Stimulated activated CD4-positive, alpha-beta T cell treated with anti-CD3 and anti-CD28 coated beads, Interleukin-1b, Interleukin-23, amount 100 ng/mL, for 48 hours (primary cell): ENCODE data around the gene PSG1.
"Not testable (repeated sequence)": the region's sequence is repeated elsewhere in the genome, so short reads cannot be mapped to it uniquely, and the experiment has no call there.

Source experiments
- DNase-seq: peaks from one replicate; pipeline ENCODE4 v3.0.0-alpha.2; 2020

PSG1 gene

GRCh38 chr19:42879613-42880012 lies at the start of gene PSG1:
Gene PSG1, minus strand, starts transcription at chr19:42879713. Its CDS starts 132 bp downstream, at chr19:42879581.
- DNase-seq: no peak

DNA sequence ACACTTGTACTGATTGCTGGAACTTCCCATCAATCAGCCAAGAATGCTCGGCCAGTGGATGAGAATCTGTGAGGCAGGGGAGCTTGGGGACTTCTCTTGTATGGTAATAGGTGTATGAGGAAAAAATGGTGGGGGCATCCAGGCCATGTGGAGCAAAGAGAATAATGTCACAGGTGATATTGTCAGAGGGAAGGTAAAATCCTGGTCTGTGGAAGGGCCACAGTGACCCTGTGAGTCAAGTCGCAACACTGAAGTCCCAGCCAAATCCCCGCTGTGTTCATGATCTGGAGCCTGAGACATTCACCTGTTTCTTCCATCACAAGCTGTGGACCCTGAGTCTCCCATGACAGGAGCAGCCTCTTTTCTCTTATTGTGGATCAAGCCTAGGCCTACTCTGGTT lies 49.4 kb upstream of the PSG1 start:
- no peak for DNase-seq

GRCh38 chr19:42926781-42927180 lies 47.3 kb upstream of the PSG1 start:
- no peak for DNase-seq

DNA sequence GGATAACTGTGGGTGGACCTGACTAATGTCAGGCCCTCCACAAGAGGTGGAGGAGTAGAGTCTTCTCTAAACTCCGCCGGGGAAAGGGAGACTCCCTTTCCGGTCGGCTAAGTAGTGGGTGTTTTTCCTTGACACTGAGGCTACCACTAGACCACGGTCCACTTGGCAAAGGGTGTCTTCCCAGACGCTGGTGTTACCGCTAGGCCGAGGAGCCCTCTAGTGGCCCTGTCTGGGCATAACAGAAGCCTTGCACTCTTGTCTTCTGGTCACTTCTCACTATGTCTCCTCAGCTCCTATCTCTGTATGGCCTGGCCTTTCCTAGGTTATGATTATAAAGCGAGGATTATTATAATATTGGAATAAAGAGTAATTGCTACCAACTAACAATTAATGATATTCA lies 43.6 kb upstream of the PSG1 start:
- DNase-seq: peak; percentile 19

DNA sequence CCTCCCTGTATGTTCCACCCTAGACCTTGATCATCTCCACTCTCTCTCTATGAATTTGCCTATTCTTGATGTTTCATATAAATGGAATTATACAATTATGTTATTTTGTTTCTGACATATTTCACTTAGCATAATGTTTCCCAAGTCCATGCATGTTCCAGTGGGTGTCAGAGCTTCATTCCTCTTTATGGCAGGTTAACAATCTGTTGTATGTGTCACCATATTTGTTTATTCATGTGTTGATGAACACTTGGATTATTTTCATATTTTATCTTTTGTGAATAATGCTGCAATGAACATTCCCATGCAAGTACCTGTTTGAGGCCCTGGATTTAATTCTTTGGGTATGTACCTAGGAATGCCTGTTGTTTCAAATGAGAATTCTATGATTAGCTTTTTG lies 41.5 kb upstream of the PSG1 start:
- DNase-seq: not testable (repeated sequence)

DNA sequence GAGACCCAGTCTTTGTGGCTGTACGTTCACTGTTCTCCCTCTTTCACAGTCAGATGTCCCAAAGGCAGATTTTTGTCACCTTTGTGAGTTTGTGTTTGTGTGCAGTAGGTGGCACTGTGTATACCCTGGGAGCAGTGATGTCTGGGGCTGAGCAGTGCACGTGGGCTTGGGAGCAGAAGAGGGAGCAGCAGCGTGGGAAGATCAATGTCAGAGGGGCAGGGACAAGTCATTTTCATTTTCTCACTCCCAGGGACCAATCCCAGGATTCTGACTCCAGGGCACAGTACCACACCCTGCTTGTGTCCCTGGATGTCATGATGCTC lies 40.2 kb upstream of the PSG1 start:
- DNase-seq: no peak

GRCh38 chr19:42919070-42919756 lies 39.7 kb upstream of the PSG1 start:
- not testable (repeated sequence) for DNase-seq

DNA sequence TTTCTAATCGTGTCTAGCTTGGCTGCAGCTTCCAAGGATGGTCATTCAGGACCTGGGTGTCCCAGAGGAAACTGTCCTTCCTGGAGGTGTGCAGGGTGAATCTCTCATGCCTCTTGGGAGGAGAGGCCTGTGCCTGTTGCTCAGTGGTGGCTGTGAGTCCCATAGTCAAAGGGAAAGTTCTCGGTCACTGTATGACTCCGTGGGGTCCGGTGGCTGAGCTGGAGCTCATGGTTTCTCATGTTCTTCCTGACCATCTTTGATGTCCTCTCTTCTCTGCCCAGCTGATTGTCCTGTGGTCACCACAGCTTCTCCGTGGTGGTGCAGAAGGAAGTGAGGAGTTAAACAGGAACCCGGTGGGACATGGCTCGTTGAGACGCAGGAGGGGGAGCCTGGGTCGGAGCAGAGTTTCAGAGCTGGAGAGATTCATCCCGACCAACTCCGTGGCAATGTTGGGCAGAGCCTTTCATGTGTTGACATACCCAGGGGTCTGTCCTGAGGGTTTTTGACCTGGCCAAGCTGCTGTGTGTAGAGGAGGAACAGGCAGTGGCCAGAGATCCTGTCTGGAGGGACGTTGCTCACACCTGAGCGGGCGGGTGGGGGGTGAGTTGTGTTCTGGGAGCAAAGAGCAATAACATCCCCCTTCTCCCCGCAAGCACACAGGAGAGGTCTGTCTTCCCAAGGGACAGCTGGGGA lies 39.0 kb upstream of the PSG1 start:
- not testable (repeated sequence) for DNase-seq

DNA sequence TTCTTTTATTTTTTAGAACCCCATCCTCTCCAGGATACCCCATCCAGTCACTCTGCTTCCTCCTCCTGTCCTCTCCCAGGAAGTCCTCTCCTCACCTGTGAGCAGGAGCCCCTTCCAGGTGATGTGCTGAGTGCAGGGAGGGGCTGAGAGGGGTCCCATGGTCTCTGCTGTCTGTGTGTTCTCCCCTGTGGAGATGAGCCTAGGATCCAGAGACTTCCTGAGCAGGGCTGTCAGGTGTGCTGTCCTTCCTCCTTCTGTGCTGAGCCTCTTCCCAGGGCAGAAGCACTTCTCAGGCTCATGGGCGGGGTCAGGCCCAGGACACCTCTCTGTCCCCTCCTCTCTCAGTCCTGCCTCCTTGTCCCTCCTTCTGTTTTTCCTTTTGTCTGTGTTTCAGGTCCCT lies 38.1 kb upstream of the PSG1 start, which contains the start of gene PSG6:
Gene PSG6, minus strand, starts transcription at position 261 of the 400 bp plus-strand sequence. Its CDS starts 102 bp downstream, at position 159.
- DNase-seq: not testable (repeated sequence)

DNA sequence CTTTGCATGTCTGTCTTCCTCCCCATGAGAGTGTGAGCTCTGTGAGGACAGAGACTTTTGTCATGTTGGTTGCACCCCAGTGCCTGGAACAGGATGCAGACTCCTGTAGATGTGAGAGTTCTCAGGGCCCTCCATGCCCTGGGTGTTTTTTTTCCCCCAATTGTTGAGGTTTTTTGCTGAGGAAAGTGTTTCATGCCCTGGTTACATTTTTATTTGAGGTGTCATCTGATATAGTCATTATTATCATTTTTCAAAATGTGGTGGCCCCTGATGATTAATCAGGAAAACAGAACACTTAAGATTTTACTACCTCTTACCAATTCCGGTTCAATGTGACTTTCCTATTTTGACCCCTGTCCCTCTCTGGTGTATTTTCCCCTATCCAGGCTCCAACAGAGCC lies 37.4 kb upstream of the PSG1 start:
- not testable (repeated sequence) for DNase-seq

GRCh38 chr19:42913516-42913915 lies 34.0 kb upstream of the PSG1 start:
- DNase-seq: not testable (repeated sequence)

DNA sequence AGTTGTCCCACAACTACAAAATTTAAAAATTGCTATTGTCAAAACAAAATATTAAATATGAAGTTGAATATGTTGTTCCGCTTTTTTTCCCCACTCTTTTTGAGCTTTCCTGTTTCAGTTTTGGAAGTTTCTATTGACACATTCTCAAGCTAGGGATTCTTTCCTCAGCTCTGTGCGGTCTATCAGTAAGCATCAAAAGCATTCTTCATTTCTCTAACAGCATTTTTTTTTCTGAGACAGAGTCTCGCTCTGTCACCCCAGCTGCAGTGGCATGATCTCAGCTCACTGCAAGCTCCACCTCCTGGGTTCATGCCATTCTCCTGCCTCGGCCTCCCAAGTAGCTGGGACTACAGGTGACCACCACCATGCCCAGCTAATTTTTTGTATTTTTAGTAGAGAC lies 33.4 kb upstream of the PSG1 start:
- not testable (repeated sequence) for DNase-seq

DNA sequence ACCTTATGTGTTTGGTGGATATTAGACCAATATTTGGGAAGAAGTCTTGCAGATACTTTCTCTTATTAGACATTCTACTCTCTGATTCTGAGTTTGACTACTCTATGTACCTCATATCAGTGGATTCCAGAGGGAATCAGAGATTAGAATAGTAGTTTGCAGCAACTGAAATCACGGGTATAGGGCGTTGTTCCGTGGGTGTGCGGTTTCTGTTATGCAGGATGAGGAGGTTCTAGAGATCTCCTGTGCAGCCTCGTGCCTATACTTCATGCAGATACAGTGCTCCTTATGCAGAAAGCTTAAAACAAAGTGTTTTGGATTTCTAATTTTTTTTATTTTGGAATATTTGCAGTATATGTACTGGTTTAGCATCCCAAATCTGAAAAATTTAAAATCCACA lies 32.2 kb upstream of the PSG1 start:
- DNase-seq: not testable (repeated sequence)

GRCh38 chr19:42906162-42906561 lies 26.6 kb upstream of the PSG1 start:
- DNase-seq: not testable (repeated sequence)

DNA sequence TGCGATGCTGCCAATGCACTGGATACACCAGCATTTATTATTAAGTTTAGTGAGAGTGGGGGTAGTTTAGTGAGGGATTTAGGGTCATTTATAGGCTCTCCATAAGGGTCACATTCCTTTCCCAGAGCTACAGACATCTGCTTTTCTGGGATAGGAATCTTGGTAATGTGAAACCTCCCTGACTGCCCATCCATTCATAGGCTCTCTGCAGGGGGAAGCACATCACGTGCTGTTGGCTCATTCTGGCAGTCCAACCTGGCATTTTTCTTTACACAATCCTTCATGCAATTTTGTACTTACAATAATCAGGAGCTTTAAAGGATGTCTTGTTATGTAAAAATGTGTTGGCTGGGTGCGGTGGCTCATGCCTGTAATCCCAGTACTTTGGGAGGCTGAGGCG lies 21.0 kb upstream of the PSG1 start:
- DNase-seq: not testable (repeated sequence)

DNA sequence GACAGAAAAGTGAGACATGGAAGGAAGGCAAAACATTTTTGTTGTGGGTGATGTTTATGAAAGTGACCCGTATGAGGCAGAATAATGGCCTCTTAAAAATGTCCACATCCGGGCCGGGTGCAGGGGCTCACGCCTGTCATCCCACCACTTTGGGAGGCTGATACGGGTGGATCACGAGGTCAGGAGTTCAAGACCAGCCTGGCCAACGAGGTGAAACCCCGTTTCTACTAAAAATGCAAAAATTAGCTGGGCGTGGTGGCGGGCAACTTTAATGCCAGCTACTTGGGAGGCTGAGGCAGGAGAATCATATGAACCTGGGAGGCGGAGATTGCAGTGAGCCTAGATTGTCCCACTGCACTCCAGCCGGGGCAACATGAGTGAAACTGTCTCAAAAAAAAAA lies 20.2 kb upstream of the PSG1 start:
- not testable (repeated sequence) for DNase-seq

GRCh38 chr19:42899110-42899509 lies 19.6 kb upstream of the PSG1 start:
- not testable (repeated sequence) for DNase-seq

DNA sequence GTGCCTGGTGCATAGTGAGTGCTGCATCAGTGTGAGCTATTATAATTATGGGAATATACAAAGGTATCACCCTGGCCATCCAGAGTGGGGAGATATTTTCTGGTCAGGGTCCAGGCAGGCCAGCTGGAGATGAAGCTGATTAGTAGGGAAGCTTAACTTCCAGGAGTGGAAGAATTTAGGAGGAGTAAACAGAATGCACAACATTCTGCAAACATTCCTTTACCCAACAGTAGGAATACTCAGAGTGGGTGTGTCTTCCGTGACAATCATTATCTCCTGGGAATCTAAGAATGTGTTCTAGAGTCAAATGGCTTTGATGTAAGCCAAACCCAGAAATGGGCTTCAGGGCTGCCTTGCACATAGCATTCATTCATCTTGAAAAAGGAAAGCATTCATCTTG lies 19.1 kb upstream of the PSG1 start:
- DNase-seq: not testable (repeated sequence)

DNA sequence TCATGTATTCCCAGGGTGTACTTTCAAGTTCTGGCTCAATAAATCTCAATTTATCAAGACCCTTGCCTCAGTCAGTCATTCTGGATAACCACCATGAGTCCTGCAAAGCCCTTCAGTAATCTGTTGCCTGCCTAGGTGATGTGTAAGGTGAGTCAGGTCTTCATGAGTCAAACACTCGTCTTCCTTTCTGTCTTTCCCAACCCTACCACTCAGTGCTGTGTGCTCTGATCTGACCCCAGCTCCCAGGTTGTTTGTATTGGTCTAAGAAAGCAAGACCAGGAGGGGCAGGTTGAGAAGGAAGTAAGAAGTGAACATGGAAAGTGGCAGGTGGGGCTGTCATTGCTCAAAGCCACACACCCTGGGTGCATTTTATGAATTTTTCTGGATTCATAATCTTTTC lies 18.2 kb upstream of the PSG1 start:
- DNase-seq: not testable (repeated sequence)

DNA sequence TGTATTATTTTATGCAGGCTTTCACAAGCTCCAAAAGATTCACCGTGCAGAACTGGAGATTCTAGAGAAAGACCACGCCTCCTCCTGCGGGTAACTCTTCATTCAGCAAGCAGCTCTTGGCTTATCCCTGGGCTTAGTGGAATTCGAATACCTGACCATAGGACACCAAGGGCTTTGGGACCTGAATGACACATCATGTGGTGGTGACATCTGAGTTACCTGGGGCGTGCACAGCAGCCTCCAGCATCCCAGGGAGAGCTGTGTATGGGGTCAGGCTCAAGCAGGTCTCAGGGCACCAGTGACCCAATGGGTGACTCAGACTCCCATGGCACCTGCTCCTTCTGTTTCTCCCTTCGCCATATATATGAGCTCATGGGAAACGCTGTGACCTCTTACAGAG lies 10.9 kb upstream of the PSG1 start:
- not testable (repeated sequence) for DNase-seq

- DNase-seq: not testable (repeated sequence)
Observed at GRCh38 chr19:42887876-42888445, 8.4 kb upstream of the PSG1 start.

DNA sequence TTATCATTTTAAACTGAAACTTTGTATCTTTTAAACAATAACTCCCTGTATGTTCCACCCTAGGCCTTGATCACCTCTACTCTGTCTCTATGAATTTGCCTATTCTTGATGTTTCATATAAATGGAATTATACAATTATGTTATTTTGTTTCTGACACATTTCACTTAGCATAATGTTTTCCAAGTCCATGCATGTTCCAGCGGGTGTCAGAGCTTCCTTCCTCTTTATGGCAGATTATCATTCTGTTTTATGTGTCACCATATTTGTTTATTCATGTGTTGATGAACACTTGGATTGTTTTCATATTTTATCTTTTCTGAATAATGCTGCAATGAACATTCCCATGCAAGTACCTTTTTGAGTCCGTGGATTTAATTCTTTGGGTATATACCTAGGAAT lies 3.2 kb upstream of the PSG1 start:
- not testable (repeated sequence) for DNase-seq

DNA sequence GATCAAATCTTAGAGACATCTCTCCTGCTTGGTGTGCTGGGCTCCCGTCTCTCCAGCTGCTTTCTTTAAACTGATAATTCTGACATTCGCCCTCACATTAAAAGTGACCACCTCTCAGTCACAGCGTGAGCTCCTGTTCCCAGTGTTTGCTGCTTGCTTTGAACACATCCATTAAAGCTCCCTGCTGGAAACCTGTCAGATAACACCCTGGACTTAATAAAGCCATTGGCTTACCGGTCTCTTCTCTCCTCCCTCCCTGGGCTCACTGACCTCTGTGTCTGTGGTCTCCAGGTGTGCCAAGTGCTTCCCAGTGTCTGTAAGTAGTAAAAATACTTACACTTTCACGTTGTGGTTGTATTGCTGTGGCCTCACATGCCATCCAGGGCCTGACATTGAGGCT lies 2.5 kb upstream of the PSG1 start:
- DNase-seq: not testable (repeated sequence)

DNA sequence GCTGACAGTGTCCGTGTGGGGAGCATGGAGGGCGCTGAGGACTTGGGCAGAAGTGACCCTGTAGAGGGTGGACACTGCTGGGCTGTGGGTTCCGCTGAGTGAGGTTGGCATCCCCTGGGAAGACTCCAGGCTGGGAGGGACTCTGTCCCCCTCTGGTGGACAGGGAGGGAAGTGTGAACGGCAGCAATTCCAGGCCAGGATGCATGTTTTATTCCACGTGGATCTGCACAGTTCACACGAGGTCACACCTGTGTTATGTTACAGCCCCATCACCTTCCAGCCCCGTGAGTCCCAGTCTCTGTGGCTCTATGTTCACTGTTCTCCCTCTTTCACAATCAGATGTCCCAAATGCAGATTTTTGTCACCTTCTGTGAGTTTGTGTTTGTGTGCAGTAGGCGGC lies 1.8 kb upstream of the PSG1 start:
- not testable (repeated sequence) for DNase-seq
